NB4 (cell line): ENCODE measurements around the gene ZDHHC7.

Source experiments
- DNase-seq: peaks from one replicate; pipeline ENCODE4 v3.0.0; 2010; ENCODE audit warnings: low read depth
- H3K4me3 ChIP-seq: one replicate; pipeline ENCODE4 v1.5.1; 2011; ENCODE audit warnings: mild to moderate bottlenecking, low read depth, low read length, moderate library complexity
- CTCF ChIP-seq: IDR thresholded peaks from one replicate; pipeline ENCODE4 v1.5.1; 2012; ENCODE audit warnings: low read depth, low read length
- MYC ChIP-seq: IDR thresholded peaks from 2 replicates; pipeline ENCODE4 v1.6.1; 2011; ENCODE audit warnings: low read depth, low read length
- POLR2A ChIP-seq: IDR thresholded peaks from 2 replicates; pipeline ENCODE4 v1.6.1; 2011; ENCODE audit warnings: mild to moderate bottlenecking; ENCODE audit not compliant: insufficient read length; ENCODE audit errors: extremely low read depth
- TF ChIP-seq, protein P1 (sequence below): IDR thresholded peaks from 2 replicates; pipeline ENCODE4 v1.6.1; 2011; ENCODE audit warnings: low read depth, low read length

Gene ZDHHC7

DNA sequence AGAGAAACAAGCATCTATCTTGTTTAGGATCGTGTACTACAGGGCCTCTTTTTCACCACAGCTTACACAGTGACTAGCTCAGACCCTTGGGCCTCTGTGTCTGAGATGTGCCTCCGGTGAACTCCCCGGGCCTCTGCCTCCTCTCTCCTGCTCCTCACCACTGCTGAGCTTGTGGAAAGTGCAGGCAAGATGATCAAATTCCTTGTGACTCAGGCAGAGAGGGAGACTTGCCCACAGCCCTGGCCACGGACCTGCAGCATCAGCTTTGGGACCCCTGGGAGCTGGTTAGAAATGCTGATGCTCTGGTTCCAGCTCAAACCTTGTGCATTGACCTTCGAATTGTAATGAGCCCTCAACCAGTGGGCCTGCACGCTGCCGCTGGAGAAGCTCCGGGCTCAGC, 79.8 kb downstream of the ZDHHC7 start:
- TF ChIP-seq CTCF (no peak), MYC (no peak), POLR2A (no peak)
- TF ChIP-seq, protein P1, sequence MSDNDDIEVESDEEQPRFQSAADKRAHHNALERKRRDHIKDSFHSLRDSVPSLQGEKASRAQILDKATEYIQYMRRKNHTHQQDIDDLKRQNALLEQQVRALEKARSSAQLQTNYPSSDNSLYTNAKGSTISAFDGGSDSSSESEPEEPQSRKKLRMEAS = no peak
- H3K4me3 ChIP-seq = no peak overlapping the region
- DNase-seq = no peak

DNA sequence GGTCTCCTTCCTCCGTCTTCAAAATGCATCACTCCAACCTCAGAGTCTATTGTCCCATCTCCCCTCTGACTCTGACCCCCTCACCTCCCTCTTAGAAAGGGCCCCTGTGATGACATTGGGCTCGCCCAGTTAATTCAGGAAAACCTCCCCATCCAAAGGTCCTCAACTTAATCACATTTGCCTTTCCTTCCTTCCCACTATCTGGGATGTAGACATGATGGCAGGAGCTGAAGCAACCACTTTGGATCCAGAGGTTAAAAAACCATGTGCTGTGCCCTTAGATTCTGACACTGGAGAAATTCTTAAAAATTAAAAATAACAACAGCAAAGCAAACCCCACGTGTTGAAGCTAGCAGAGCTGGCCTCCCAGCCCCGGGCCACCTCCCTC, 80.2 kb downstream of the ZDHHC7 start:
- DNase-seq = no peak
- TF ChIP-seq MYC (no peak), POLR2A (no peak), CTCF (no peak)
- TF ChIP-seq, protein P1 = no peak
- H3K4me3 ChIP-seq = no peak overlapping the region

- TF ChIP-seq MYC (no peak), POLR2A (no peak), CTCF (no peak)
- TF ChIP-seq, protein P1 = no peak
- H3K4me3 ChIP-seq = no peak overlapping the region
- no peak for DNase-seq
These were observed 80.8 kb downstream of the ZDHHC7 start for GRCh38 chr16:84930298-84931106.

DNA sequence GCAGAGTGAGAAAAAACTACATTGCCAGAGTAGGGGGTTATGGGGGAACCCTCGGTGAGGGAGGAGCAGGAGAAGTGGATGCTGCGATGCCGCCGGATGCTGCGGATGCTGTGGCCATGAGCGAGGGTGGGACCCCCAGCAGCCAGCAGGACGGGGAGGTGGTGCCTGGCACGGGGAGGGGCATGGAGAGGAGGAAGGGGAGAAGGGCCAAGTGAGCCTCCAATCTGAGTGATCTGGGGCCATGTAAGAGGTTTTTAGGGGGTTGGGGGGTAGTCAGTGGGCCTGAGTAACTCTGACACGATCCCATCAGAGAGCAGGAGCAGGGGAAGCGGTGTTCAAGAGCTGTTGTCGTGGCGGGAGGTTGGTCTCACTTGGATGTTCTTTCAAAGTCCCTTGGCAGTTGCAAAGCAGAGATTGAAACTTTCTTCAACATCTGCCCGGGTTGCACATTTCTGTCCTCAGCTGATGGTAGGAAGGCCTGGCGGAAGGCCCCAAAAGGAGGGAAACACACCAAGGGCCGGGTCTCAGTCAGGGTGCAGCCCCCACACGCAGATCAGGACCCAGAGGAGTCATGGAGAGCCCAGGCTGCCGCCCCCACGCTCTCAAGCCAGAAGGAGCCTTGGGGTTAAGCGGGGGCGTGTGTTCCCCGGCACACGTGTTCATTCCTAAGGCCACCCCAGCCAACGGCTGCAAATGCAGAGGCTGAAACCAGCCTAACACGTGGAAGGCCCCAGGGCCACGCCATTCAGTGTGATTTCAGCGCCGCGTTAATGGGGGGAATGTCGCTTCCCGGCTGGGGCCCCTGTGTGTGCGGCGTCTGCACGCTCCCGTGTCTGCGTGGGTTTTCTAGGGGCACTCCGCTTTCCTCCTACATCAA, 81.7 kb downstream of the ZDHHC7 start:
- DNase-seq = peak; percentile 85
- TF ChIP-seq MYC (peak; percentile 55; the same call in 1 of the 2 replicates), POLR2A (no peak), CTCF (no peak)
- TF ChIP-seq, protein P1 = peak; percentile 93
- no peak overlapping the region for H3K4me3 ChIP-seq

- H3K4me3 ChIP-seq = no peak overlapping the region
- TF ChIP-seq MYC (no peak), POLR2A (no peak), CTCF (no peak)
- TF ChIP-seq, protein P1 = no peak
- DNase-seq = no peak
These were observed 82.5 kb downstream of the ZDHHC7 start for GRCh38 chr16:84928679-84929420.
